DOHH2 (cell line): ENCODE data around the gene USE1.

Source experiments
- H3F3A ChIP-seq: fragments of 200-600 bp; sonication (generic), shearing (Covaris generic); 2 replicates; pipeline ENCODE4 v1.6.0; 2016; ENCODE audit warnings: antibody characterized with exemption, mild to moderate bottlenecking; ENCODE audit not compliant: control insufficient read depth, insufficient read depth
- H3K27ac ChIP-seq: fragments of 200-600 bp; sonication (generic); 2 replicates; pipeline ENCODE4 v1.5.1; 2014; ENCODE audit warnings: low read depth, mild to moderate bottlenecking, low read length, moderate library complexity
- H3K27me3 ChIP-seq: fragments of 200-600 bp; sonication (generic); 2 replicates; pipeline ENCODE4 v1.6.1; 2014; ENCODE audit warnings: mild to moderate bottlenecking, low read length, mixed read lengths; ENCODE audit not compliant: control insufficient read depth
- H3K36me3 ChIP-seq: fragments of 200-600 bp; sonication (generic); 2 replicates; pipeline ENCODE4 v1.6.1; 2014; ENCODE audit warnings: mild to moderate bottlenecking, low read length, moderate library complexity, mixed read lengths; ENCODE audit not compliant: control insufficient read depth
- H3K4me1 ChIP-seq: fragments of 200-600 bp; sonication (generic); 2 replicates; pipeline ENCODE4 v1.6.1; 2014; ENCODE audit warnings: mild to moderate bottlenecking, low read length, mixed read lengths; ENCODE audit not compliant: control insufficient read depth
- H3K4me2 ChIP-seq: fragments of 200-600 bp; sonication (generic); 2 replicates; pipeline ENCODE4 v1.6.0; 2014; ENCODE audit warnings: mild to moderate bottlenecking, low read length, moderate library complexity
- H3K4me3 ChIP-seq: fragments of 200-600 bp; sonication (generic); 2 replicates; pipeline ENCODE4 v1.5.1; 2014; ENCODE audit warnings: mild to moderate bottlenecking, low read length, mixed read lengths
- H3K79me2 ChIP-seq: fragments of 200-600 bp; sonication (generic); 2 replicates; pipeline ENCODE4 v1.6.1; 2014; ENCODE audit warnings: mild to moderate bottlenecking, low read length, mixed read lengths; ENCODE audit not compliant: control insufficient read depth
- H3K9me2 ChIP-seq: fragments of 200-600 bp; sonication (generic); replicated peaks from 2 replicates; pipeline ENCODE4 v1.6.1; 2014; ENCODE audit warnings: mild to moderate bottlenecking, low read length, mixed read lengths; ENCODE audit not compliant: control insufficient read depth
- H3K9me3 ChIP-seq: fragments of 200-600 bp; sonication (generic); 2 replicates; pipeline ENCODE4 v1.6.1; 2014; ENCODE audit warnings: antibody characterized with exemption, low read length, mixed read lengths; ENCODE audit not compliant: control insufficient read depth, insufficient read depth
- H4K20me1 ChIP-seq: fragments of 200-600 bp; sonication (generic); 2 replicates; pipeline ENCODE4 v1.6.0; 2014; ENCODE audit warnings: low read depth, mild to moderate bottlenecking, antibody characterized with exemption, low read length, moderate library complexity; ENCODE audit not compliant: control insufficient read depth, insufficient read depth
- EZH2phosphoT487 ChIP-seq: fragments of 200-600 bp; sonication (generic); IDR thresholded peaks from 2 replicates; pipeline ENCODE4 v1.6.1; 2017; ENCODE audit warnings: borderline replicate concordance, mild to moderate bottlenecking, antibody characterized with exemption, low read length, moderate library complexity, mixed read lengths
- TF ChIP-seq, protein P1 (sequence below): fragments of 200-600 bp; sonication (generic); IDR thresholded peaks from one replicate; pipeline ENCODE4 v1.5.1; 2014; ENCODE audit warnings: antibody characterized with exemption, mild to moderate bottlenecking, low read depth, low read length; ENCODE audit not compliant: poor library complexity, severe bottlenecking

The USE1 gene

DNA sequence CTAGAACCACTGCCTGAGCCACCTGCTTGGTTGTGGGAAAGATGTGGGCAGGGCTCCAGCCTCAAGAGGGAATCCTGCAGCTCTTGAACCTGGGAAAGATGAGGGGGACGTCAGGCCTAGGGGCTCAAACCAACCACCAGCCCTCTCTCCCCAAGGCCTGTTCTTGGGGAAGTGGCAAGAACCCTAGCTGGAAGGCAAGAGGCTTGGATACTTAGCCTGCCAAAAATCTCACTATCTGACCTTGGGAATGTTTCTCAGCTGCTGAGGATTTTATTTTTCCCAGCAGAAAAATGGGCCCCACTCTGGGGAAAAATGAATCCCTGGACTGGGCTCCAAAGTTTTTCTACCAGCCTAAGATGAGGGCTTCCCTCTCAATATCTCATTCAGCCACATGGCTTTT is 44.8 kb downstream of the USE1 start:
- H3K9me2 ChIP-seq, result no peaks in the 10 kb centered on the region

DNA sequence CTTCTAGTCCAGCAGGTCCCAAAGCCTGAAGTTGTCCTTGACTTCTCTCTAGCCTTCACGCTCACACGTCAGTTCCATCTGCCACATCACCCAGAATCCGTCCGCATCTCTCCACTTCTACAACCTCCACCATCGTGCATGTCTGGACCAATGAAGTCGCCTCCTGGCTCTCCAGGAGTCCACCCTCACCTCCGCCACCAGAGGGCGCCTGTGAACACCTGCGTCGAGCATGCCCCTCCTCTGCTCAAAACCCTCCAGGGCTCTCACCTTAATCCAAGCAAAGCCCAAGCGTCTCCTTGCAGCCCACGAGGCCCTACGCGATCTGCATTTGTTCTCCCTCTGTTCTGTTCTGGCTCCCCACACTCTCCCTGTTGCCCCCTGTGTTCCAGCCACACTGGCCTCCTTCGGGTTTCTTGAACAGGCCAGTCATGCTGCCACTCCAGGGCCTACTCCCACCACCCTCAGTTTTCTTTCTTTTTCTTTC is 45.7 kb downstream of the USE1 start:
- H3K36me3 ChIP-seq, result no peaks in the 10 kb centered on the region
- H3K79me2 ChIP-seq, result no peaks in the 10 kb centered on the region
- H3F3A ChIP-seq, result peaks cover 15% of the 10 kb centered on the region
- peaks cover 39% of the 10 kb centered on the region for H3K4me1 ChIP-seq
- H3K27me3 ChIP-seq, result no peaks in the 10 kb centered on the region
- H3K4me3 ChIP-seq, result peak overlapping the region; percentile 45
- H3K4me2 ChIP-seq, result peak overlapping the region; percentile 60
- H3K27ac ChIP-seq, result peak overlapping the region; percentile 46
- no peaks in the 10 kb centered on the region for H4K20me1 ChIP-seq
- no peak for TF ChIP-seq EZH2phosphoT487
- TF ChIP-seq, protein P1, sequence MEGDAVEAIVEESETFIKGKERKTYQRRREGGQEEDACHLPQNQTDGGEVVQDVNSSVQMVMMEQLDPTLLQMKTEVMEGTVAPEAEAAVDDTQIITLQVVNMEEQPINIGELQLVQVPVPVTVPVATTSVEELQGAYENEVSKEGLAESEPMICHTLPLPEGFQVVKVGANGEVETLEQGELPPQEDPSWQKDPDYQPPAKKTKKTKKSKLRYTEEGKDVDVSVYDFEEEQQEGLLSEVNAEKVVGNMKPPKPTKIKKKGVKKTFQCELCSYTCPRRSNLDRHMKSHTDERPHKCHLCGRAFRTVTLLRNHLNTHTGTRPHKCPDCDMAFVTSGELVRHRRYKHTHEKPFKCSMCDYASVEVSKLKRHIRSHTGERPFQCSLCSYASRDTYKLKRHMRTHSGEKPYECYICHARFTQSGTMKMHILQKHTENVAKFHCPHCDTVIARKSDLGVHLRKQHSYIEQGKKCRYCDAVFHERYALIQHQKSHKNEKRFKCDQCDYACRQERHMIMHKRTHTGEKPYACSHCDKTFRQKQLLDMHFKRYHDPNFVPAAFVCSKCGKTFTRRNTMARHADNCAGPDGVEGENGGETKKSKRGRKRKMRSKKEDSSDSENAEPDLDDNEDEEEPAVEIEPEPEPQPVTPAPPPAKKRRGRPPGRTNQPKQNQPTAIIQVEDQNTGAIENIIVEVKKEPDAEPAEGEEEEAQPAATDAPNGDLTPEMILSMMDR, result peak; percentile 95
- no peaks in the 10 kb centered on the region for H3K9me3 ChIP-seq
- H3K9me2 ChIP-seq, result no peaks in the 10 kb centered on the region

More for the DNA sequence above, 44.8 kb downstream of the USE1 start:
- Histone ChIP-seq H3K9me3 (no peaks in the 10 kb centered on the region), H3K27ac (no peak overlapping the region), H4K20me1 (no peaks in the 10 kb centered on the region), H3K4me2 (no peak overlapping the region), H3K27me3 (no peaks in the 10 kb centered on the region), H3K36me3 (no peaks in the 10 kb centered on the region), H3K79me2 (no peaks in the 10 kb centered on the region), H3F3A (peaks cover 11% of the 10 kb centered on the region; the same call in 1 of the 2 replicates), H3K4me3 (no peak overlapping the region), H3K4me1 (peaks cover 29% of the 10 kb centered on the region)
- TF ChIP-seq, protein P1, result no peak
- TF ChIP-seq EZH2phosphoT487, result no peak

DNA sequence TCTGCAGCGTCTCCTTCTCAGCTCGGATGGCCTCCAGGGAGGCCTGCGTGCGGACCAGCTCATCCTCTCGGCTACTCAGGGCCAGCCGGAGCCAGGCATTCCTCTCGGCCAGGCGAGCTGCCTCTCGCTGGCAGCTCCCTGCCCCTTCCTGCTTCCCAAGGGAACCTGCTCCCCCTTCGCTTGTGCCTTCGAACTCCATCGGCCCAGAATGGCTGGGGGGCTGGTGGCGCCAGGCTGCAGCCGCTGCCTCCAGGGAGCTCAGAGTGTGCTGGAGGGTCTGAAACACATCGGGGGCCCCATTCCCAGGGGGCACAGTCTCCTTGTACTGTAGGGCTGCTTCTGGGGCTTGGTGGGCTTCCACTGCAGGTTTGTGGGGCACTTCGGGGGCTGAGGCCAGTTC is 47.4 kb downstream of the USE1 start:
- Histone ChIP-seq H3K79me2 (peaks cover 3% of the 10 kb centered on the region), H3K4me1 (peaks cover 44% of the 10 kb centered on the region), H3F3A (peaks cover 23% of the 10 kb centered on the region), H3K27ac (no peak overlapping the region), H3K36me3 (no peaks in the 10 kb centered on the region), H3K9me3 (no peaks in the 10 kb centered on the region), H3K4me2 (no peak overlapping the region), H3K9me2 (no peaks in the 10 kb centered on the region), H3K27me3 (no peaks in the 10 kb centered on the region), H3K4me3 (no peak overlapping the region), H4K20me1 (no peaks in the 10 kb centered on the region)
- TF ChIP-seq, protein P1, result no peak
- no peak for TF ChIP-seq EZH2phosphoT487
